CD4-positive, alpha-beta T cell treated with Interleukin-12 subunit alpha and Interleukin-12 subunit beta, for 1 hour (primary cell): Measurements from ENCODE around the gene CLEC4G.
"Not testable (repeated sequence)": the region's sequence is repeated elsewhere in the genome, so short reads cannot be mapped to it uniquely, and the experiment has no call there.

Source experiments
- DNase-seq: peaks from one replicate; pipeline ENCODE4 v3.0.0-alpha.2; 2020

Gene CLEC4G

GRCh38 chr19:7732045-7732444, at the start of gene CLEC4G:
TSS of gene CLEC4G (minus strand) at chr19:7732110. CDS start at chr19:7732102, 8 bp downstream.
- no peak for DNase-seq

- no peak for DNase-seq
These were observed 49.2 kb upstream of the CLEC4G start for GRCh38 chr19:7781157-7781556.

GRCh38 chr19:7779631-7780486, 47.9 kb upstream of the CLEC4G start:
- DNase-seq: no peak

- no peak for DNase-seq
These were observed 46.2 kb upstream of the CLEC4G start for GRCh38 chr19:7778081-7778480.

GRCh38 chr19:7775761-7776160, 43.9 kb upstream of the CLEC4G start:
- DNase-seq: no peak

- DNase-seq: no peak
These were observed 41.9 kb upstream of the CLEC4G start for GRCh38 chr19:7773841-7774240.

GRCh38 chr19:7772752-7773291, 40.9 kb upstream of the CLEC4G start:
- peak; percentile 46 for DNase-seq

GRCh38 chr19:7771072-7771471, 39.2 kb upstream of the CLEC4G start:
- no peak for DNase-seq

GRCh38 chr19:7769171-7769570, 37.3 kb upstream of the CLEC4G start:
- DNase-seq: no peak

GRCh38 chr19:7767487-7767886, 35.6 kb upstream of the CLEC4G start:
- no peak for DNase-seq

GRCh38 chr19:7766535-7766934, 34.6 kb upstream of the CLEC4G start:
- no peak for DNase-seq

GRCh38 chr19:7765043-7765442, 33.1 kb upstream of the CLEC4G start:
- DNase-seq: not testable (repeated sequence)

- DNase-seq: not testable (repeated sequence)
These were observed 32.2 kb upstream of the CLEC4G start for GRCh38 chr19:7764157-7764556.

- DNase-seq: no peak
These were observed 31.8 kb upstream of the CLEC4G start for GRCh38 chr19:7763696-7764095.

GRCh38 chr19:7762719-7763293, 30.9 kb upstream of the CLEC4G start, which contains the start of gene CLEC4M:
TSS of gene CLEC4M (plus strand) at chr19:7763243. CDS start at chr19:7763267, 24 bp downstream.
- no peak for DNase-seq

- no peak for DNase-seq
These were observed 27.2 kb upstream of the CLEC4G start for GRCh38 chr19:7759156-7759555.

GRCh38 chr19:7757358-7757757, 25.4 kb upstream of the CLEC4G start:
- no peak for DNase-seq

- DNase-seq: no peak
These were observed 24.3 kb upstream of the CLEC4G start for GRCh38 chr19:7756258-7756657.

- DNase-seq: peak; percentile 31
These were observed 19.4 kb upstream of the CLEC4G start for GRCh38 chr19:7751157-7751783.

- DNase-seq: peak; percentile 7
These were observed 16.8 kb upstream of the CLEC4G start for GRCh38 chr19:7748756-7749155.

- no peak for DNase-seq
These were observed 16.3 kb upstream of the CLEC4G start for GRCh38 chr19:7748171-7748570.

GRCh38 chr19:7746903-7747884, 15.3 kb upstream of the CLEC4G start, which contains the start of gene CD209:
TSS of gene CD209 (minus strand) at chr19:7747534. CDS start at chr19:7747511, 23 bp downstream.
- DNase-seq: no peak
